OCI-M2 (cell line): Measurements from ENCODE around the gene GSG1.

ENCODE experiments used
- DNase-seq: peaks from one replicate; lab custom pipeline; 2025; ENCODE audit not compliant: unreplicated experiment; lab: John Stamatoyannopoulos, UW

GSG1 gene

GRCh38 chr12:13120413-13120812 lies 16.9 kb upstream of the GSG1 start:
- DNase-seq = no peak

GRCh38 chr12:13119826-13120225 lies 16.4 kb upstream of the GSG1 start:
- DNase-seq = no peak

DNA sequence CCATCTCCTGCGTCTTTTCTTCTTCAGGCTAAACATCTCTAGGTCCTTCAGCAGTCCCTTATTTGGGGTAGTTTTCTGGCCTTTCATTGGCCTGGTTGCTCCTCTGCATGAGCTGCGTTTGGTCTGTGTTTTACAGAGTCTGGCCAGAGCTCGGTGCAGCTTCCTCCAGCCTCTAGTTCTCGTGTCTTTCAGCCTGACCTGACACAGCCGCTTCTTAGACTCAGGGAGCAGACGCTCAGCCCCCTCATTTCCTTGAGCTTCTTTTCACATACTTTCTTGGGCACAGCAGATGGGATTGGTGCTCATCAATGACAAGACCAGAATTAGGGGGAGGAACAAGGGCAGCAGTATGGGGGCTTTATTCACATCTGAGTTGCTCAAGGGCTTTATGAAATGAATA lies 13.6 kb upstream of the GSG1 start:
- DNase-seq = no peak

- no peak for DNase-seq
Observed at GRCh38 chr12:13116259-13116658, 12.8 kb upstream of the GSG1 start.

DNA sequence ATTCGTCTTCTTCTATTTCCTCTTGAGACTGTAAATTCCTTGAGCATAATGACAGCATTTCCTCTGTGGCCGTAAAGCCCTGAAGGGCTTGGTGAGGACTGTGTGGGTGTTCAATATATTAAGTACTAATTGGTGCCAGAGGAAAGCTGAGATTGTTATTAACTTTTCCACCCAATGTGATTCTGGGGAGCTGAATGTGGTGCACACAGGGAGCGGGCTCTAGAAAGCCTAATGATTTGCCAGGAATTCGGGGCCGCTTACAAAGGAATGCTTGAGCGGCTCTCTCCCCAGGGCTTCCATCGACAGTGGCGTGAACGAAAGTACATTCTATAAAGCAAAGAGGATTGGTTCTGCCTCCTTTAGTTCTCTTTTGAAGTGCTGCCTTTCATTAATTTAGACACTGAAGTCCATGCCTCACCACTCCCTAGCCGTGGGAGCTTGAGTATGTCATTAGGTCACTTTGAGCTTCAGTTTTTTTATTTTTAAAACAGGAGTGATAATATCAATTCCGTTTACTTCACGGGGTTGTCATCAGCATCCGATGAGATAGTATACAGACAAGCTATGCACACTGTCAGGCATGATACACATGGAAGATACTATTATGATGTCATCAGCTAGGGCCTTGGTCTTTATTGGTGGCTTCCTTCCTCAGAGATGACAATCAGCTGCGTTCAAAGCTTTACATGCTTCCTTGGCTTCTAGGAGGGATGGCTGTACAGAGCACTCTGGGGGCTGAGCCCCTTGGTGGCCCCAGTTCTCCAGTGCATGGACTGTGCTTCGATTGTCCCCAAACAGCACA lies 11.0 kb upstream of the GSG1 start:
- no peak for DNase-seq

DNA sequence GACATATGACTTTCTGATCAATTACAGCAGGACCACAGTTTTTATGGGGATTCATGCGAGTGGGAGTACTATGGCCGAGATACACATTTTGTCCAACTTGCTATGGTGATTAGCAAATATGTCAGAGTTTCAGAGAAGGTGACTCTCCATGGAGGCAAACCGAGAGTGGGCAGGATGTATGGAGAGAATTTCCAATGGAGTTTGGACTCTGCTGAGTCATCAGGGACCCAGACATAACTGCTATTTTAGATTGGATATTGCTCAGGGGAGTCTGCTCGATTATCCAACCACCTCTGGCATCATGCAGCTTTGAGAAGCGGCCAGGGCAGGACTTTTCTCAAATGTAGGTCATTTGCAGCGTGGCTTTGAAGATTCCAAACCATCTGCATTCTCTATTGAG lies 9.5 kb upstream of the GSG1 start:
- no peak for DNase-seq

GRCh38 chr12:13106666-13107065 lies 3.2 kb upstream of the GSG1 start:
- DNase-seq = no peak

- no peak for DNase-seq
Observed at GRCh38 chr12:13105781-13106180, 2.3 kb upstream of the GSG1 start.

- no peak for DNase-seq
Observed at GRCh38 chr12:13104409-13104808, 942 bp upstream of the GSG1 start.

DNA sequence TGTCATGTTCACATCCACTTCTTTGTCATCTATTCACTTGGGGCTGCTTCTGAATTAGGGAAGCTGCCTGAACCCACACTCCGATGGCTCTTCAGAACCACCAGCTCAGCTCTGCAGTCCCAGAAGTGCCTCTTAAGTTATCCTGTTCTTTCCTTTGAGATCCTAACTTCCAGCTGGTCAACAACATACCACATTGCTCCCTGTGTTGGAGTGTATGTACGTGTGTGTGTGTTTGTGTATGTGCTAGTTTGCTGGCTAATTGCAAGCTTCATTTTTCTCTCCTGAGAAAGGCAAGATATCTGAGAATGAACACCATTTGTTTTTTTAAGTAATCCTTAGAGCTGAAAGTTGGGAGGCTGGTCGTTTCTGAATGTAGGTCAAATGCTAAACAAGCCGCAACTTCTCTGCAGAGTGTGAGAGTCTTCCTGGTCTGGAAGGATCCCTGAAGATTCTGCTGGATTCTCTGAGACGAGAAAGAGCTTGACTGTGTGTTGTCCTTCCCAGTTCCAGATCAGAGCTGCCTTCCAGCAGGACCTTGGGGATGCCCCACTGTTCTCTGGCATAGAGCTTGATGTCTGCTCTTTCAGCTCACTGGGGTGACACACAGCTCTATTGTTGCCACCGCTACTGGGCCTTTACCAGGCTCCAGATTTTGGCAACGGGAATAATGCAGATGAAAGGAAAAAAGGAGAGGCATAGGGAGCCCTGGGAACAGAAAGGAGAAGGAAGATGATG lies 839 bp downstream of the GSG1 start:
- DNase-seq = no peak

GRCh38 chr12:13101821-13102375 lies 1.6 kb downstream of the GSG1 start:
- DNase-seq = no peak

DNA sequence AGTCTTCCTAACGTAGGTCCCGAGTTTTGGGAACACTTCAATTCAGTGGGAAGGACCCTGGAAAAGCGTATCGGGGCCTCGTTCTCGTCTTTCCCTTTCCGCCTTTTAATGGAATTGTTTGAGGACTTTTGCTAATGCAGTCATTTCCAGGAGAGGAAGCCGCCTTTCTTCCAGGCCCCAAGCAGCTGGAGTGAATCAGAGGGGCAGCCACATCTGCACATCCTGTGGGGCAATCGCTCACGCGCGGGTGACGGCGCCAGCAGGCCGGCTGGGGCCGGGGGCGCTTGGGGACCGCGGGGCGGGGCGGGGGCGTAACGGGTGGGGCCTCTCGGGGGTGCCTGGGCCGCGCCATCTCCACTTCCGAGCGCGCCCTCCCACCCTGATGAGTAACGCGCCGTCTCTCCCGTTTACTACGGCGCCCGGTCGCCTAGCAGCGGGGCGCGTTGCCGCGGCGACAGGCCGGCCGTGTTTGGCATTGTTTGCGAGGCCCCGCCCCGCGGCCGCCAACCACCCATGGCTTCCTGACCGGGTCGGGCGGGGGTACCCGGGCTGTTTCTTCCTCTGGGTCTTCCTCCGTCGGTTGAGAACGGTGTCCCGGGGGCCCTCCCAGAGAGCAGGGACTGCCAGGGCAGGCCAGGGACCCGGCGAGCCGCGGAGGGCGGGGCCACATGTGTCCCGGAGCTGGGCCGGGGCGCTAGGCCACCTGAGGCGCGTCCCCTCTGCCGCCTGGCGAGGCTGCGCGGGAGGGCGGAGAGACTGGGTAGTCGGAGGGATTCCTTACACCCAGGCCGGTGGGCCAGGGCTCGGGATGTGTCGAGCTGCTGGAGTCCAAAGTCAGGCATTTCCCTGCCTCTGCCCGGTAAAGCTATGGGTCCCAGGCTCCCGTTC lies 2.3 kb downstream of the GSG1 start:
- no peak for DNase-seq

DNA sequence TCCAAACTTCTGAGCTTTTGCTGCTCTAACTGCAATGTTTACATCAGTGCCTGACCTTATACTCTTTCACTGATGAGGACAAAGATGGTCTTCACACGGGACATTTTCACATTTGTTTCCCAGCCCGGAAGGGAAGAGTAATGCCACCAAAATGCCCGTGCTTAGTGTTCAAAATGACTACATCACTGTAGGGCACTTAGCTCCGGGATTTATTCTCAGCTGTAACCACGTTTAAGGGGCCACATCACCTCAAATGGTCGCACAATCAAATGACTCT lies 2.9 kb downstream of the GSG1 start:
- DNase-seq = no peak

DNA sequence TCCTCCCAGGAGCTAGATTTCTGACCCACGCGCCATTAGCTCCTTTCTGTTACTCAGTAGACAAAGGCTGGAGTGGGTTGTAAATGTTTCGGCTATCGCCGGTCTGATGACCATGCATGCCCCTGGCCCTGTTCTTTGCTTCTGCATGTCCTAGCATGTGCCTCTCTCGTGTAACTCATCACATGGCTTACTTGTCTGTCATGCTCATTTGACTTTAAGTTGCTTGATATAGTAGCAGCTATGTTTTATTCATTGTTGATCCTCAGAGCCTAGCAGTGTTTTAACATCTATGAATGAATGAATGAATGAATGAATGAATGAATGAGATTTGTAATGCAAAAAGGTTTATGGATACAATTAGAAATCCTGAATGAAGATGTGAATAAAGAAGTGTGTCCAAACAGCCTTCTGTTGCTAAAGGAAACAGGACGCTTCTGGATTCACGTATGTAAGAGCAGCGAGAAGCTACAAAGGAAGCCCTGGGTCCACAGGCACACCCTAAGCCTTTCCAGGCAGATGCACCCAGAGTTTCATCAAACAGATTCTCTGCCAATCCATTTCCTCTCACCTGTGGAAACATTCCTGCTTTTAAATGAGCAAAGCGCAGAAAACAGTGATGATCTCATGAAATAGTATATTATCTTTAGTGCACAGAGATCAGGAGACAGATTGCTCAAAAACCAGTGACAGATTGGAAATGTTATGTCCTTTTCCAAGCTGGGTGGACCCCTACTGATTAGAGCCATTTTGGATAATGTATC lies 3.4 kb downstream of the GSG1 start:
- DNase-seq = no peak

DNA sequence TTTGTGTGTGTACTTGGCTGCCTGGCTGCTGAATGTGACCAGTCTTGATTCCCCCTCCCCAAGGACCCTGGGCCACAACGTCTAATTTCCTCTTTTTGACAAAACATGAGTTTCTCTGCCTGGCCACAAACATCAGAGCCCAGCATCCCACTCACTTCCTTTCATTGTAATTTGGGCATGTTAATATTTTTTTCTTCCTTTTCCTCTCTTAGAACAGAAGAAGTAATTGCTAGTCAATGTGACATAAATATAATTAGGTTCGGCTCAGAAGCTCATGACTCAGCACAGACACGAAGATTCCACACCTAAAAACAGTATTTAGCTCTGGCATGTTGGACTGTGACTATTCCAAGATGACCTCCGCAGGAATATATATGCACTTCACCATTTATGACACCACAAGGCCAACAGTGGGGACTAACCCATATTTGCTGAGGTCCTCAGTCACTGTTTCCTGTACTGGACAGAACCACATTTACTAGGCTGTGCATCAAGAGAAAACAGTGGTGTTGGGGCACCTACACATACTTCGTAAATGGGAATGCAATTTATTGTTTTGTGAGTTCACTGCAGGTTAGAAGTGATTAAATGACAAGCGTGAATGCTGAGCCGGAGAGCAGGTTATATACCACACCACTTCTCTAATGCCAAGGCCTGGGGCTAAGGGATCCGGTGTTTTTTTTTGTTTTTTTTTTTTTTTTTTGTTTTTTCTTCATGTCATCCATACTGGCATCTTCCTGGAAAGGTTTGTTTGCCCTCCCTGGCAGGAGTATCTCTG lies 4.2 kb downstream of the GSG1 start:
- DNase-seq = no peak

- no peak for DNase-seq
Observed at GRCh38 chr12:13097491-13098011, 5.9 kb downstream of the GSG1 start.

DNA sequence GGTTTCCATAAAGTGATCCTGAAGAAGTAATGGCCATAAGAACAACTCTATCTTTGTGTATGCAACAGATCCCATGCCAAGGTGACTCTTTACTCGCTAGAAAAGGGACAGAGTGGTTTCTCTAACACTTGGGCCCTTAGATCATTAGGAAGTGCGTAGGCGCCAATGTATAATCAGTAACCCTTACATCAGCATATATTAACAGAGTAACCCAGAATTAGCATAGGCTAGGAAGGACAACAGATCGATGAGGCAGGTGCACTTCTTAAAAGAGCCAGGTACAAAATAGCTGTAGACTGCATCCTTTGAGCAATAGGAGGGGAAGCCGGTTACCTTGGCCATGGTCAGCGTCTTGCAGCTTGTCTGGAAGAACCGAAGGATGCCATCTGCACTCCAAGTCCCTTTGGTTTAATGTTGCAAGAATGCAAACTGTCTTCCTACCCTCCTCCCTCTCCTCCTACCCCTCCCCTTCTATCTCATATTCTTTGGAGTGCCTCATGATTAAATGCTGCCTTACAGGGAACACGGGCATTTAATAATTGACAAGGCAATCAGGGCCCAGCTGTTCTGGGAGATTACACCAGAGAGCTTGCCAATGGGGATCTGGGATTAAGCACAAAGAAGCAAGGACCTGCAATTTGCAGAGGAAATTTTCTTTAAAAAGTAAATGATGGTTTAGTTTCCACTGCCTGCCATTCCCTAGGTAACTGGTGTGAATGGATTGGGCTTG lies 8.0 kb downstream of the GSG1 start:
- no peak for DNase-seq

- DNase-seq = no peak
Observed at GRCh38 chr12:13094367-13094766, 9.1 kb downstream of the GSG1 start.

DNA sequence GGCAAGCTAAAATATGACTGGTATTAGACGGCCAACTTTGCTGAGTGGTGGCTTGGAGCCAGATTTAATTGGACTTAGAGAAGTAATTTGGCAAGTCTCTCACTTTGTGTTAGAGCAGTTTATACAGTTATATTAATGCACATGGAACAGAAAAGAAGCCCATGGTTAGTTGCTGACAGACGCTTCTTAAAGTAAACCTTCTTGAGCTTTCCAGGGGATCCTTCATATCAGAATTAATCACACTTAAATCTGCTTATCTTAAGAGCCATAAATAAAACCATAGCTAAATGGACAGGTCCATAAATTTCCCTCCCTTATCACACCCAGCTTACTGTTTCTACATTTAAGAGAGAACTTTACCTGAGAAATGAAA lies 9.6 kb downstream of the GSG1 start:
- no peak for DNase-seq
